H1 (cell line): ENCODE data around the gene FAM171A1. TPM values are rescaled to one million over a fixed set of nuclear protein-coding genes. Genes with fewer than 3 reads are reported as not detected.

Source experiments
- CTCF ChIA-PET: fragments of 300-600 bp; sonication (Branson Sonifier 250); formaldehyde crosslinking; loops from one replicate; lab custom pipeline; 2021; ENCODE audit not compliant: partially characterized antibody; lab: Charles Lee
- POLR2A ChIA-PET: fragments of 300-600 bp; sonication (Branson Sonifier 250); formaldehyde crosslinking; loops from one replicate; lab custom pipeline; 2021; ENCODE audit warnings: inconsistent platforms; ENCODE audit not compliant: partially characterized antibody; lab: Charles Lee
- DNase-seq, 2 experiments: peaks; one replicate each; pipeline versions ENCODE4 v3.0.0 to v3.0.0-alpha.2; 2010 to 2022; ENCODE audit warnings: low spot score in 2 of 2, low read depth in 1 of 2, mixed read lengths in 1 of 2
- FAIRE-seq: peaks from 2 replicates; lab custom pipeline; 2011; peaks lifted over from hg19 to GRCh38; lab: Jason Lieb, UNC
- H2AFZ ChIP-seq: 2 replicates; pipeline ENCODE4 v1.8.1; 2012; ENCODE audit warnings: low read length, inconsistent platforms
- H2AK5ac ChIP-seq: 2 replicates; pipeline ENCODE4 v1.6.1; 2013; ENCODE audit warnings: low read depth, low read length
- H2BK120ac ChIP-seq: replicated peaks from 2 replicates; pipeline ENCODE3; 2013; ENCODE audit warnings: low read depth, low read length, inconsistent platforms
- H2BK12ac ChIP-seq: 2 replicates; pipeline ENCODE4 v1.6.1; 2013; ENCODE audit warnings: low read depth, low read length
- H2BK15ac ChIP-seq: 2 replicates; pipeline ENCODE4 v1.6.1; 2013; ENCODE audit warnings: low read length
- H2BK20ac ChIP-seq: 2 replicates; pipeline ENCODE4 v1.6.1; 2013; ENCODE audit warnings: low read length
- H2BK5ac ChIP-seq: 2 replicates; pipeline ENCODE4 v1.6.1; 2013; ENCODE audit warnings: low read depth, low read length
- H3K14ac ChIP-seq: 2 replicates; pipeline ENCODE4 v1.6.1; 2013; ENCODE audit warnings: inconsistent platforms; ENCODE audit not compliant: insufficient read length
- H3K18ac ChIP-seq: 2 replicates; pipeline ENCODE4 v1.6.1; 2013; ENCODE audit warnings: low read length; ENCODE audit errors: extremely low read depth
- H3K23ac ChIP-seq: 2 replicates; pipeline ENCODE4 v1.6.1; 2013; ENCODE audit warnings: inconsistent platforms; ENCODE audit not compliant: insufficient read length
- H3K23me2 ChIP-seq: 2 replicates; pipeline ENCODE4 v1.6.1; 2013; ENCODE audit warnings: low read depth, low read length
- H3K27ac ChIP-seq: 2 replicates; pipeline ENCODE4 v1.6.1; 2011; ENCODE audit warnings: low read depth, low read length, inconsistent platforms
- H3K27me3 ChIP-seq, 4 experiments: replicated peaks in 1 of 4; 1 replicate in 1 of 4; 2 replicates in 3 of 4; pipeline versions ENCODE4 v1.6.1 to v1.8.1; 2011 to 2013; ENCODE audit warnings: low read length in 3 of 4, mild to moderate bottlenecking in 3 of 4, inconsistent platforms in 2 of 4, mixed read lengths in 2 of 4, moderate library complexity in 1 of 4; ENCODE audit not compliant: control insufficient read depth in 3 of 4, insufficient read depth in 3 of 4; ENCODE audit errors: extremely low read depth in 1 of 4
- H3K36me3 ChIP-seq, 4 experiments: 2 replicates each; pipeline versions ENCODE4 v1.6.1 to v1.8.1; 2011 to 2013; ENCODE audit warnings: mild to moderate bottlenecking in 4 of 4, low read length in 3 of 4, moderate library complexity in 2 of 4, control low read depth in 1 of 4, inconsistent platforms in 1 of 4; ENCODE audit not compliant: insufficient read depth in 4 of 4, control insufficient read depth in 2 of 4
- H3K4ac ChIP-seq: replicated peaks from 2 replicates; pipeline ENCODE3; 2013; ENCODE audit warnings: low read length, low read depth, mixed read lengths, inconsistent platforms; ENCODE audit not compliant: insufficient read length
- H3K4me1 ChIP-seq, 4 experiments: replicated peaks in 1 of 4; 1 replicate in 1 of 4; 2 replicates in 3 of 4; pipeline versions ENCODE4 v1.6.1 to v1.8.1; 2011 to 2013; ENCODE audit warnings: low read length in 3 of 4, inconsistent platforms in 2 of 4, mixed read lengths in 1 of 4; ENCODE audit not compliant: insufficient read depth in 4 of 4, control insufficient read depth in 3 of 4
- H3K4me2 ChIP-seq, 2 experiments: 2 replicates each; pipeline versions ENCODE4 v1.6.1 to v1.8.1; 2011 to 2013; ENCODE audit warnings: low read depth in 2 of 2, low read length in 2 of 2, control low read depth in 1 of 2, inconsistent platforms in 1 of 2, mild to moderate bottlenecking in 1 of 2; ENCODE audit not compliant: insufficient read depth in 1 of 2
- H3K4me3 ChIP-seq, 4 experiments: fragments of 200-600, 300-600 bp in 1 of 4; sonication (generic), shearing (Covaris generic), sonication (Bioruptor Twin) in 1 of 4; 2 replicates each; pipeline versions ENCODE4 v1.5.1 to v1.8.1; 2011 to 2016; ENCODE audit warnings: low read length in 4 of 4, low read depth in 3 of 4, control low read depth in 2 of 4, inconsistent platforms in 2 of 4, mild to moderate bottlenecking in 2 of 4, mixed read lengths in 1 of 4, moderate library complexity in 1 of 4; ENCODE audit not compliant: insufficient read depth in 2 of 4; ENCODE audit errors: extremely low read depth in 1 of 4
- H3K56ac ChIP-seq: replicated peaks from 2 replicates; pipeline ENCODE3; 2013; ENCODE audit warnings: low read depth, mild to moderate bottlenecking, mixed read lengths, low read length, inconsistent platforms; ENCODE audit not compliant: insufficient read length
- H3K79me1 ChIP-seq: 2 replicates; pipeline ENCODE4 v1.6.1; 2013; ENCODE audit warnings: low read depth, low read length, control low read depth
- H3K79me2 ChIP-seq, 2 experiments: 2 replicates each; pipeline versions ENCODE4 v1.6.1 to v1.8.1; 2012 to 2013; ENCODE audit warnings: low read length in 2 of 2, mild to moderate bottlenecking in 2 of 2, inconsistent platforms in 1 of 2; ENCODE audit not compliant: insufficient read depth in 2 of 2, control insufficient read depth in 1 of 2
- H3K9ac ChIP-seq, 4 experiments: replicated peaks in 1 of 4; 1 replicate in 1 of 4; 2 replicates in 3 of 4; pipeline versions ENCODE4 v1.6.1 to v1.8.1; 2011 to 2013; ENCODE audit warnings: low read depth in 3 of 4, low read length in 3 of 4, control low read depth in 2 of 4, mild to moderate bottlenecking in 2 of 4, moderate library complexity in 2 of 4, inconsistent platforms in 1 of 4; ENCODE audit errors: extremely low read depth in 1 of 4
- H3K9me3 ChIP-seq, 2 experiments: 2 replicates each; pipeline versions ENCODE4 v1.6.1 to v1.8.1; 2012 to 2013; ENCODE audit warnings: mild to moderate bottlenecking in 2 of 2, moderate library complexity in 2 of 2, control low read depth in 1 of 2, inconsistent platforms in 1 of 2, low read depth in 1 of 2, low read length in 1 of 2, mixed read lengths in 1 of 2; ENCODE audit not compliant: insufficient read depth in 2 of 2
- H4K20me1 ChIP-seq, 2 experiments: replicated peaks in 1 of 2; 2 replicates each; pipeline versions ENCODE3 to v1.8.1; 2011 to 2013; ENCODE audit warnings: inconsistent platforms in 2 of 2, low read length in 2 of 2, mild to moderate bottlenecking in 1 of 2; ENCODE audit not compliant: insufficient read depth in 2 of 2, control insufficient read depth in 1 of 2
- H4K5ac ChIP-seq: 2 replicates; pipeline ENCODE4 v1.6.1; 2013; ENCODE audit warnings: low read length, low read depth, mixed read lengths, inconsistent platforms; ENCODE audit not compliant: insufficient read length
- H4K8ac ChIP-seq: 2 replicates; pipeline ENCODE4 v1.8.0; 2013; ENCODE audit warnings: mild to moderate bottlenecking, moderate library complexity, low read length, inconsistent platforms; ENCODE audit not compliant: insufficient read depth; ENCODE audit errors: extremely low read depth
- H4K91ac ChIP-seq: replicated peaks from 2 replicates; pipeline ENCODE3; 2013; ENCODE audit warnings: low read length, mixed read lengths, inconsistent platforms; ENCODE audit not compliant: insufficient read length
- TCF12 ChIP-seq: IDR thresholded peaks from 2 replicates; pipeline ENCODE4 v1.6.1; 2011; ENCODE audit warnings: low read depth, mild to moderate bottlenecking, low read length
- TEAD4 ChIP-seq: IDR thresholded peaks from 2 replicates; pipeline ENCODE4 v1.6.1; 2012; ENCODE audit warnings: low read depth, low read length, inconsistent platforms, mixed read lengths
- WGBS, 2 experiments: shearing (Covaris generic) in 1 of 2; methylation state at CpG; one replicate each; pipeline versions ENCODE4 v1.1.6 to v1.1.7; 2013 to 2015; ENCODE audit warnings: low lambda C conversion rate in 2 of 2, mixed read lengths in 2 of 2, inconsistent platforms in 1 of 2, low coverage in 1 of 2, missing lambda C conversion rate in 1 of 2; ENCODE audit not compliant: insufficient replicate concordance in 2 of 2, insufficient coverage in 1 of 2, insufficient read length in 1 of 2; ENCODE audit errors: extremely low coverage in 1 of 2, missing lambda C conversion rate in 1 of 2; 5-methylcytosine and 5-hydroxymethylcytosine counted together
- polyA plus RNA-seq, 7 experiments: library from polyadenylated mRNA; depleted of rRNA in 3 of 7; stranded (reverse) in 5 of 7; unstranded in 2 of 7; fragments of >200 nt in 5 of 7; fragments of 200-250 nt in 2 of 7; gene quantifications; 1 replicate in 5 of 7; 2 replicates in 1 of 7; 4 replicates in 1 of 7; pipeline versions ENCODE4 v1.2.1 to v1.2.3, GENCODE V29; 2011 to 2013; ENCODE audit warnings: missing spikeins in 2 of 7, mixed read lengths in 2 of 7
- total RNA-seq: library from RNA; stranded (reverse); fragmentation: NEBNext Ultra II Directional; extraction: Animal tissue kit (Norgen Biotek cat#: 25700); gene quantifications from 2 replicates; pipeline ENCODE4 v1.2.1, GENCODE V29; 2021
- TF ChIP-seq, protein P1 (sequence below): IDR thresholded peaks from 2 replicates; pipeline ENCODE4 v1.6.1; 2011; ENCODE audit warnings: low read depth, mild to moderate bottlenecking, low read length; ENCODE audit not compliant: insufficient read depth
- TF ChIP-seq, protein P2 (sequence below): IDR thresholded peaks from 2 replicates; pipeline ENCODE4 v1.6.1; 2011; ENCODE audit warnings: low read length, improper control_type of control experiment
- TF ChIP-seq, protein P3 (sequence below): IDR thresholded peaks from 2 replicates; pipeline ENCODE4 v1.6.1; 2012; ENCODE audit warnings: inconsistent platforms

FAM171A1 gene
- total and polyA plus RNA-seq, 2 of the 8 experiments (the other 6 are each of a cell fraction or from before 2014, with no cell fraction given), result 26.6 to 42.1 TPM

DNA sequence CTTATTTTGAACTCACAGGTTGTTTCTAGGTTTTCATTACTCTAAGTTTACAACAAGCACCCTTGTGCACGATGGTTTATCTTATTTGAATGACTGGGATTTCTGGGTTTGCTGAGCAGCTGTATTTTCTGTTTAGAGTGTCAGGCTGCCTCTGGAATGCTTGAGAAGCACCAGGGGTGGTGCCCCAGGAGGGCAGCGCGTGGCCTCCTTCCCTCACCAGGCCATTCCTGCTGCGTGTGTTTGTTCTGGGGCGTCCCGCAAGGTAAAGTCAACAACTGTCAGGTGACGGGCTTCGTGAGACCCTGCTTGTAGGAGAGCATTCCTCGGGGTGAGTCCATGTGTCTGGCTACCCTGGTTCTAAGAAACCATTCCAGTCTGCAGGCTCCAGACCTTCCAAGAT lies 54.9 kb downstream of the FAM171A1 start:
- H2BK15ac ChIP-seq, result no peak overlapping the region
- no peak overlapping the region for H3K4ac ChIP-seq
- no peak overlapping the region for H3K18ac ChIP-seq
- H2BK12ac ChIP-seq, result no peak overlapping the region
- H3K4me2 ChIP-seq, result peak overlapping the region in 1 of 2 experiments; percentile 9; a peak in 1 of 4 replicates
- ChIA-PET CTCF (interaction anchor here (1.2 kb wide), 1 partner anchor 15 kb away, joined by 4 read pairs; no protein-coding TSS in a partner anchor), POLR2A (no interaction called here)
- H3K56ac ChIP-seq, result no peak overlapping the region
- peaks cover 5 to 24% (median 14%) of the 10 kb centered on the region in 4 experiments; a peak in 6 of 7 replicates for H3K4me1 ChIP-seq
- H3K27me3 ChIP-seq, result no peaks in the 10 kb centered on the region
- H3K79me2 ChIP-seq, result 0 out of 4 replicates have a peak, but pooled peaks cover 0 to 2% of the 10 kb centered on the region in 2 experiments
- H3K36me3 ChIP-seq, result no peaks in the 10 kb centered on the region
- H3K14ac ChIP-seq, result no peak overlapping the region
- H3K9me3 ChIP-seq, result no peaks in the 10 kb centered on the region
- H3K9ac ChIP-seq, result no peak overlapping the region
- no peak overlapping the region for H2BK120ac ChIP-seq
- H4K91ac ChIP-seq, result no peak overlapping the region
- H2BK5ac ChIP-seq, result no peak overlapping the region
- no peak overlapping the region for H2BK20ac ChIP-seq
- H3K79me1 ChIP-seq, result peaks cover 4% of the 10 kb centered on the region
- no peak for FAIRE-seq
- H3K4me3 ChIP-seq, result no peak overlapping the region
- no peak overlapping the region for H4K8ac ChIP-seq
- no peak overlapping the region for H2AFZ ChIP-seq
- no peak for DNase-seq
- WGBS, 2 experiments, result 47% methylated on average over 9 of the region's 9 CpGs; no CpG with 5 or more reads in 1 of the 2 experiments
- peaks cover 0 to 2% of the 10 kb centered on the region in 2 experiments for H4K20me1 ChIP-seq
- H3K27ac ChIP-seq, result no peak overlapping the region
- no peak overlapping the region for H3K23ac ChIP-seq
- no peaks in the 10 kb centered on the region for H3K23me2 ChIP-seq
- H2AK5ac ChIP-seq, result no peak overlapping the region
- TF ChIP-seq TCF12 (0 out of 2 replicates have a peak, but pooled peaks have one; percentile 51), TEAD4 (0 out of 2 replicates have a peak, but pooled peaks have one; percentile 41)
- TF ChIP-seq, protein P1, sequence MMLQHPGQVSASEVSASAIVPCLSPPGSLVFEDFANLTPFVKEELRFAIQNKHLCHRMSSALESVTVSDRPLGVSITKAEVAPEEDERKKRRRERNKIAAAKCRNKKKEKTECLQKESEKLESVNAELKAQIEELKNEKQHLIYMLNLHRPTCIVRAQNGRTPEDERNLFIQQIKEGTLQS, result no peak
- TF ChIP-seq, protein P2, sequence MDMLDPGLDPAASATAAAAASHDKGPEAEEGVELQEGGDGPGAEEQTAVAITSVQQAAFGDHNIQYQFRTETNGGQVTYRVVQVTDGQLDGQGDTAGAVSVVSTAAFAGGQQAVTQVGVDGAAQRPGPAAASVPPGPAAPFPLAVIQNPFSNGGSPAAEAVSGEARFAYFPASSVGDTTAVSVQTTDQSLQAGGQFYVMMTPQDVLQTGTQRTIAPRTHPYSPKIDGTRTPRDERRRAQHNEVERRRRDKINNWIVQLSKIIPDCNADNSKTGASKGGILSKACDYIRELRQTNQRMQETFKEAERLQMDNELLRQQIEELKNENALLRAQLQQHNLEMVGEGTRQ, result peak; percentile 51; the same call in 1 of the 2 replicates
- TF ChIP-seq, protein P3, sequence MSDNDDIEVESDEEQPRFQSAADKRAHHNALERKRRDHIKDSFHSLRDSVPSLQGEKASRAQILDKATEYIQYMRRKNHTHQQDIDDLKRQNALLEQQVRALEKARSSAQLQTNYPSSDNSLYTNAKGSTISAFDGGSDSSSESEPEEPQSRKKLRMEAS, result peak; percentile 48; the same call in 1 of the 2 replicates
- H4K5ac ChIP-seq, result no peak overlapping the region
